G401.6 (cell line): ENCODE measurements around the gene ALOX5.
"Not testable (repeated sequence)": the region's sequence is repeated elsewhere in the genome, so short reads cannot be mapped to it uniquely, and the experiment has no call there.

ENCODE experiments used
- FAIRE-seq: peaks from 2 replicates; lab custom pipeline; 2012; peaks lifted over from hg19 to GRCh38; lab: Jason Lieb, UNC

The ALOX5 gene

DNA sequence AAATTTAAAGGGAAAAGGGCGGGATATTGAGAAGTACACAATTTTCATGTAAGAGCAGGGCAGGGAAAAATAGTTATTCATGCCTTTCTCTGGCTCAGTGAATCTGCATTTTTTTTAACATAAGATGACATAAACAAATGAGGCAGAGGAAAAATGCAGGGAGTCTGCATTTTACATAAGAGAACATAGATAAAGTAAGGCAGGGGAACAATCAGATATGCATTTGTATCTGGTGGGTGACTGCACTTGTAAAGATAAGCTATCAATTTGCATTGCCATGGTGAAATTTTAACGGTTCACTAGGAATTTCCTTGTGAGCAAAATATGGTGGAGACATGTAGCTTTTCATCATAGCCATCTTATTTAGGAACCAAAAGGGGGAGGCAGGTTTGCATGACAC lies 33.5 kb downstream of the ALOX5 start:
- no peak for FAIRE-seq

- no peak for FAIRE-seq
Observed at GRCh38 chr10:45408421-45409319, 34.7 kb downstream of the ALOX5 start.

GRCh38 chr10:45409347-45409746 lies 35.3 kb downstream of the ALOX5 start:
- not testable (repeated sequence) for FAIRE-seq

DNA sequence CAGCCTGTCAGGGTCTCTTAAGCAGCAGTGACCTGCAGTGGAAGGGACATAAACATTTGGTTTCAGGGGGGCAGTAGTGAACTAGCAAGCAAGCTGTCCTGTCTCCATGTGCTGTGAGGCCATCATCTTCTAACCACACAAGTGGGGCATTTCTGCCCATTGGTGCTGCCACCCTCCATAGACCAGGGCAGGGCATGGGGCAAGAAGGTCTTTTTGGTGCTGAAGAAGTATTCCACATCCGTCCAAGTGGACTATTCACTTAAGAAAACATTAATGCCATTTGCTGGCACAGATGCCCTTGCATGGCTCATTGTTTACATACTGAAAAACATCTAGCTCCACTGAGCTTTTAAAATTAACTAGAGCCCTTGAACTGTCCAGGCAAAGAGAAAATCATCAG lies 35.8 kb downstream of the ALOX5 start:
- FAIRE-seq: no peak

GRCh38 chr10:45410489-45410806 lies 36.4 kb downstream of the ALOX5 start:
- no peak for FAIRE-seq

GRCh38 chr10:45410807-45411606 lies 37.0 kb downstream of the ALOX5 start:
- FAIRE-seq: no peak

DNA sequence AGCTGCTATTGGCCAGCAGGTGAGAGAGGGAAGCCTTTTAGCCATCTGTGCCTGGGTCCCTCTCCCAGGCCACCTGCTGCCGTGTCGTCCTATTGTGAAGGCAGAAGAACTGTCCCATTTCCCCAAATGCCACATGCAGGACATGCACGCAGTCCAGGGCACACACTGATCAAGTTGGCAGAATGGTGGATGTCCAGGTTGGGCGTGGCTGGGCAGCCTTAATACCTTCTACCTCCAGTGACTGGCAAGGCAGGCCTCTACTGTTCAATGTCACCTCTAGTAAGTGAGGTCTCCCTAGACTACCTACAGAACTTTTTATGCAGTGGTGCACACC lies 37.6 kb downstream of the ALOX5 start:
- no peak for FAIRE-seq

DNA sequence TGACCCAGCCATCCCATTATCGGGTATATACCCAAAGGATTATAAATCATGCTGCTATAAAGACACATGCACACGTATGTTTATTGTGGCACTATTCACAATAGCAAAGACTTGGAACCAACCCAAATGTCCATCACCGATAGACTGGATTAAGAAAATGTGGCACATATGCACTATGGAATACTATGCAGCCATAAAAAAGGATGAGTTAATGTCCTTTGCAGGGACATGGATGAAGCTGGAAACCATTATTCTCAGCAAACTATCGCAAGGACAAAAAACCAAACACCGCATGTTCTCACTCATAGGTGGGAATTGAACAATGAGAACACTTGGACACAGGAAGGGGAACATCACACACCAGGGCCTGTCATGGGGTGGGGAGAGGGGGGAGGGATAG lies 41.0 kb downstream of the ALOX5 start:
- not testable (repeated sequence) for FAIRE-seq

DNA sequence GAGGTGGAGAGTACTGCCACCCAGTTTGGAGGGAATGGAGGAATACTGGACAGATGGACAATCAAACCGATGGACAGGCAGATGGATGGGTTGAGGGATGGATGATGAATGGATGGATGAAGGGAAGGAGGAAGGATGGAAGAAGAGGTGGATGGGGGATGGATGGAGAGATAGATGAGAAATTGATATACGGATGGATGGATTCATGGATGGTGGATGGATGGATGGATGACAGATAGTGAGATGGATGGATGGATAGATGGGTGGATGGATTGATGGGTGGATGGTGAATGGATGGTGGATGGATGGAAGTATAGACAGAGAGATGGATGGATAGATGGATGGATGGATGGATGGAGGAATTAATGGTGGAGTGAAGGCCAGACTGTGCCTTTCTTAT lies 42.6 kb downstream of the ALOX5 start:
- no peak for FAIRE-seq

DNA sequence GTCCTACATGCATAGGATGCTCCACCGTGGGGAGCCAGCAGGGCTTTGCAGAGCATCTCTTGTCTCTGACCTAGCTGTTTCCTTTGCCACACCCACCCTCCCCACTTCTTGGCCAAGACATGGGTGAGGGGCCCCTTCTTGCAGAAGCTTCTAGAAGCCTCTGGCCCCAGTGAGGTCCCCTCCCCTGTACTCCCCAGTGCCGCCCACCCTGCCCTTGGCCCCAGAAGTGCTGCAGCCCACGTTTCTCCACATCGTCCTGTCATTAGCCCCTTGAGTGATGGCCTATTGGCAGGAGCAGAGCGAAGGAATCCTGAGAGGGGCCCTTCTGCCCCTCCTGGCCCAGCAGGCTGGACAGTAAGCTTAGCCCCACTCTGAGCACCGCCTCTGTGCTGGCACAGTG lies 43.7 kb downstream of the ALOX5 start:
- no peak for FAIRE-seq

DNA sequence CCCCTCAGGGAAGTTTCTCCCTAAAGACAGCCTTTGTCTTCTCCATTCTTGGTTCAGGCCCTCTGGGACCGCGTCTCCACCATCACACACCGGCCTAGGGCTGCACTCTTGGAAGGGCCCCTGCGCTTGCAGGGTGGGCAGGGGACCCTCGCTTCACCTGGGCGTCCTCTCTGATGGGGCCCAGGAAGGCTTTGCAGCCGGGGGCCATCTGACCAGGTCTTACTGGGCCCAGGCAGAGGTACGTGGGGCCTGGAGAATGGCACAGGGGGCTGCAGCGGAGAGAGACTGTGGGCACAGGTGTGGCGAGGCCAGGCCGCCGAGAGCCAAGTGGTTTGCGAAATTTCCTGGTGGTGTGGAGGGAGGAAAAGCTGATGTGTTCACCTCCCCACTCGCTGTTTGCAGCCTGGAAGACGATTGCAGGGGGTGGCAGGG lies 44.4 kb downstream of the ALOX5 start:
- FAIRE-seq: no peak

DNA sequence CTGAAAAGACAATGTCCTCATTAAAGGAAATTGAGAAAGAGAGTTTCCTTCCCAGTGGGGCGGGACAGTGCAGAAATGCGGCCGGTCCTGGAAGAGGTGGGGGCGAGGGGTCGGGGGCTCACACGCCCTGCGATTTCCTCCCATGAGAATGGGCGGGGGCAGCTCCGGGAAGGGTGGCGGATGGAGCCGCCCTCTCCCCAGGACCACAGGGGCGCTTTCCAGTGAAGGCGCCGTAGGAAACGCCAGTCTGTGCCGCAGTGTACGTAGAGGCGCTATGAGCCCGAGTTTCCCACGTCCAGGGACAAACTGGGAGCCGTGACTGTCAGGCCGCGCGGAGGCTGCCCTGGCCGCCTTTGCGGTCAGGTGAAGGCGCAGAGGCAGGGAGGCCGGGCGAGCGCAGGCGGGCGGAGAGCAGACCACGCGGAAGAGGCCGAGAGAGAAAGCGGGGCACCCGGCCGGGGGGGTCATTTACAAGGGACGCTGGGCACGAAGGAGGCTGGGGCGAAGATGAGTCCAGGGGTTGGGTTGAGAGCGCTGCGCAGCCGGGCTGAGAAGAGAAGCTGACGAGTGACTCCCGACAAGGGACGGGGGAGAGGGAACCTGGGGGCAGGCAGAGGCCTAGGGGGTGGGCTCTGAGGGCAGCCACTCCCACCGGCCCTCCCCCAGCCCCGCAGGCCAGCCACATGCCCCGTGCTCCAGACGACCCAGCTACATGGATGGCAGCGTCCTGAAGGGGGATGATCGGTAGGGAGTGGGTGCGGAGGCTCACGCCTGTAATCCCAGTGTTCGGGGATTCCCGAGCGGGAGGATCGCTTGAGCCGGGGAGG lies 45.0 kb downstream of the ALOX5 start:
- FAIRE-seq: no peak

- no peak for FAIRE-seq
Observed at GRCh38 chr10:45419676-45420025, 45.6 kb downstream of the ALOX5 start.

DNA sequence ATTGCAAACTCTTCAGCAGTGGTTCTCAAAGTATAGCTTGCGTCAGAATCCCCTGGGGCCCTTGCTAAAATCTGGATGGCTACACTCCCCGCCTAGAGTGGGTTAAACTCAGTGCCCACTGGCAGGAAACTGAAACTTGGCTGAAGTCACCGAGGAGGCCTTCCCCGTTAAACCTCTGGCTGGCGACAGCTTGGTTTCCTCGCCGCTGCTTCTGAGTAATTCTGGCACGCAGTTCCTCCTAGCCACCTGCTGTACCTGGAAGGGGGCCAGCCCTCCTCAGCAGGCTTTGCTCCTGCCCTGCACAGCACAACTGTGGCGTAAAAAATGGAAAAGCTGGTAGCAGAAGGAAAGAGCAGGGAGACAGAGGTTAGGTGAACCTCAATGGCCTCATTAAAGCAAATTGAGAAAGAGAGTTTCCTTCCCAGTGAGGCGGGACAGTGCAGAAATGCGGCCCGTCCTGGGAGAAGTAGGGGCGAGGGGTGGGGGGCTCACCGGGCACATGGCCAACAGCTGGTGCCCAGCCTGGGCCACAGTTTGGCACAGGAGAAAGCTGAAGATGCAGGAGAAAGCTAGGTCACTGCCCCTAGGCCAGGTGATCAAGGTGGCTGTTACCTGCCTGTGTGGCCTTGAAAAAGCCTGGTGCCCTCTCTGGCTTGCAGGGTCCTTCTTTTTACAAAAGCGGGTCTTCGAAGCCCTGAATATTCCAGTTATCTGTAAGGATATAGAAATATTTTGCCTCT lies 46.6 kb downstream of the ALOX5 start:
- no peak for FAIRE-seq

- no peak for FAIRE-seq
Observed at GRCh38 chr10:45421221-45422097, 47.4 kb downstream of the ALOX5 start.

- no peak for FAIRE-seq
Observed at GRCh38 chr10:45422207-45422865, 48.3 kb downstream of the ALOX5 start.

DNA sequence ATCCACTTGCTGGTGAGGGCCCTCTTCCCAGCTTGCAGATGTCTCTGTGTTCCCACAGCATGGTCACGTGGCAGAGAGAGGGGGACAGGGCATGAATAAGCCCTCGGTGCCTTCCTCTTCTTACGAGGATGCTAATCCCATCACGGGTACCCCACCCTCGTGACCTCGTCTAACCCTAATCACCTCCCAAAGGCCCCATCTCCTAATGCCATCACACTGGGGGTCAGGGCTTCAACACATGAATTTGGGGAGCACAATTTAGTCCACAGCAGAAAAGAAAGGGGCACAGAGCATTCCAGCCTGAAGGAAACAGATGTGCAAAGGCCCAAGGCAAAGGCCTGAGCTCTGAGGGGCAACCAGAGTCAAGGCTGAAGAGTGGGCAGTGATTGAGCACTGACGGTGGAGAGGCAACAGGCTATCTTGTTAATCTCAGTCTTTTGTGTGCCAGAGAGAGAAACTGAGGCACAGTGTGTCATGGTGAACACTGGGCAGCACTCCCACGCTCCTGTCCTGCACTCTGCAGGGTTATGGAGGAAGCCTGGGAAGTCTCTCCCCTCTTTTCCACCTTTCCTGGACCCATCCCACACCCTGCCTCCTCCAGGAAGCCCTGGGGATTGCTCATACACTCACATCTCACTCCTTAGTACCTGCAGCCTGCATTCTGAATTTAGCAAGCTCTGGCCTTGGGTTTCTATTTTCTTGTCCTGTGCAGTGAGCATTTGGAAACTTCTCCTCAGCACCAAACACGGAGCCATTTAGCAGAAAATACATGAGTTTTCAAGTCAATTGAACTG lies 49.0 kb downstream of the ALOX5 start:
- no peak for FAIRE-seq

DNA sequence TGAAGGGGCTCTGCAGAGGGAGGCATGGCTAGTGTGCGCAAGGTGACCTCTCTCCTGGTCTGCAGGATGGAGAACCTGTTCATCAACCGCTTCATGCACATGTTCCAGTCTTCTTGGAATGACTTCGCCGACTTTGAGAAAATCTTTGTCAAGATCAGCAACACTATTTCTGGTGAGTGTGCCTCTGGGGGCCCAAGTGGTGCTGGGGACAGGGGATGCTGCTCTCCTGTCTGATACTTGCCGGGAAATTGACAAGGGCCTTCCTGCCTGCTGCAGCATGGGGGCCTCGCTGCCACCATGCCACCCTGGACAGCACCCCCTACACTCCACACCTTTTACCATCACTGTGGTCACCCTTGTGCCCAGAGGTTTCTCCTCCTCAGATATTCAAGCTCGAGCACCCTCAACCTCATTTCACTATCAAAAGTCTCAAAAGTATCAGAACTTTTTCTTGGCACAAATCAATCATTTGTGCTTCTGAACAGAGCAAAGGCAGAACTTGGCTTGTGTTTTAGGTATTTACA lies 50.0 kb downstream of the ALOX5 start:
- no peak for FAIRE-seq

DNA sequence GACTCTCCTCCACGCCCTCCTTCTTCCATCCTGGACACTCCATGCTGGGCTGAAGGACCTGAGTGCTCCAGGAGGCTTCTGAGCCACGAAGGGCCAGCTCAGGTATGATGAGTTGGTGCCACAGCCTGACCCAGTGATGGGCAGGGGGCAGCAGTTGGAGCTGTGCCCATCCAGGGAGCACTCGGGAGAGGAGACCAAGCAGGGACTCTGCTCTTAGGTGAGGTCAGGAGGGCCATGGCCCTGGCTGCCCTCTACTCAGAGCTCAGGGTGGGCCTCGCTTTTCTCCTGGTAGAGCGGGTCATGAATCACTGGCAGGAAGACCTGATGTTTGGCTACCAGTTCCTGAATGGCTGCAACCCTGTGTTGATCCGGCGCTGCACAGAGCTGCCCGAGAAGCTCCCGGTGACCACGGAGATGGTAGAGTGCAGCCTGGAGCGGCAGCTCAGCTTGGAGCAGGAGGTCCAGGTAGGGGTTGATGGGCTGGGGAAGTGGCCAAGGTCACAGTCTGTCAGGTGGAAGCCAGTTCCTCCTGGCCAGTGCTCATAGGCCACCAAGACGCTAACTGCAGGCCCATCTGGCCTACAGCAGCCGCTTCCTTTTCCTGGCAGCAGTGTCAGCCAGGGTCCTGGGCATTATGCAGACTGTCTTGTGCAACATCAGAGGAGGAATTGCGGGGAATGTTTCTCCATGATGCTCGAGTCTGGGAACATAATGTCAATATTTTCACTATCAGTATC lies 50.8 kb downstream of the ALOX5 start:
- FAIRE-seq: no peak
